GM23338 (cell line): ENCODE measurements around the gene GABRB3. TPM values are rescaled to one million over a fixed set of nuclear protein-coding genes. Genes with fewer than 3 reads are reported as not detected.
A peak's percentile ranks its signal among the peaks of the same experiment; 100 is the strongest.

Experiments
- ATAC-seq: fragments of 200-7000 bp; cut with Tn5 transposase; 3 replicates; pipeline ENCODE4 v1.9.1; 2020
- DNase-seq: peaks from one replicate; pipeline ENCODE4 v3.0.0-alpha.2; 2015; ENCODE audit warnings: low spot score
- H2AFZ ChIP-seq: fragments of 200-600 bp; sonication (generic); 2 replicates; pipeline ENCODE4 v1.8.0; 2016; ENCODE audit warnings: antibody characterized with exemption, mild to moderate bottlenecking, moderate library complexity
- H3F3A ChIP-seq: fragments of 200-600 bp; sonication (generic); replicated peaks from 2 replicates; pipeline ENCODE4 v1.8.0; 2017; ENCODE audit warnings: antibody characterized with exemption, mixed run types, low read depth
- H3K27ac ChIP-seq: fragments of 200-600 bp; sonication (generic); 2 replicates; pipeline ENCODE4 v1.6.1; 2016; ENCODE audit warnings: low read depth
- H3K27me3 ChIP-seq: fragments of 200-600 bp; sonication (generic); 2 replicates; pipeline ENCODE4 v1.8.0; 2016; ENCODE audit warnings: mild to moderate bottlenecking, mixed run types, moderate library complexity; ENCODE audit not compliant: insufficient read depth
- H3K36me3 ChIP-seq: fragments of 200-600 bp; sonication (generic); 2 replicates; pipeline ENCODE4 v1.8.0; 2016; ENCODE audit warnings: mild to moderate bottlenecking; ENCODE audit not compliant: insufficient read depth
- H3K4me1 ChIP-seq: fragments of 200-600 bp; sonication (generic); 2 replicates; pipeline ENCODE4 v1.8.0; 2016; ENCODE audit warnings: mild to moderate bottlenecking, moderate library complexity; ENCODE audit not compliant: insufficient read depth
- H3K4me2 ChIP-seq: fragments of 200-600 bp; sonication (generic); 2 replicates; pipeline ENCODE4 v1.7.1; 2017; ENCODE audit warnings: mixed run types
- H3K4me3 ChIP-seq: fragments of 200-600 bp; sonication (generic); 2 replicates; pipeline ENCODE4 v1.6.1; 2016; ENCODE audit warnings: mixed run types
- H3K79me2 ChIP-seq: fragments of 200-600 bp; sonication (generic); replicated peaks from 2 replicates; pipeline ENCODE4 v1.8.0; 2017; ENCODE audit warnings: mild to moderate bottlenecking; ENCODE audit not compliant: insufficient read depth
- H3K9me2 ChIP-seq: fragments of 200-600 bp; sonication (generic); 2 replicates; pipeline ENCODE4 v1.8.0; 2017; ENCODE audit not compliant: insufficient read depth
- H4K20me1 ChIP-seq: fragments of 200-600 bp; sonication (generic); replicated peaks from 2 replicates; pipeline ENCODE4 v1.8.0; 2017; ENCODE audit warnings: mild to moderate bottlenecking; ENCODE audit not compliant: insufficient read depth
- H3K27ac Mint-ChIP-seq: 2 replicates; pipeline ENCODE4 v1.8.0; 2020; ENCODE audit warnings: inconsistent platforms, mild to moderate bottlenecking, moderate library complexity, mixed read lengths
- H3K27me3 Mint-ChIP-seq: 3 replicates; pipeline ENCODE4 v1.8.0; 2022; ENCODE audit warnings: low read depth, mild to moderate bottlenecking, moderate library complexity, mixed read lengths, inconsistent platforms; ENCODE audit not compliant: insufficient read depth, poor library complexity
- H3K36me3 Mint-ChIP-seq: 3 replicates; pipeline ENCODE4 v1.8.0; 2021; ENCODE audit warnings: low read depth, mild to moderate bottlenecking, inconsistent platforms, moderate library complexity, mixed read lengths
- H3K4me1 Mint-ChIP-seq: 3 replicates; pipeline ENCODE4 v1.8.0; 2020; ENCODE audit warnings: mild to moderate bottlenecking, inconsistent platforms, mixed read lengths
- H3K4me3 Mint-ChIP-seq: 3 replicates; pipeline ENCODE4 v1.8.0; 2021; ENCODE audit warnings: moderate library complexity, mild to moderate bottlenecking, inconsistent platforms, mixed read lengths
- H3K9me3 Mint-ChIP-seq: 3 replicates; pipeline ENCODE4 v1.8.0; 2020; ENCODE audit warnings: moderate library complexity, mild to moderate bottlenecking, inconsistent platforms, mixed read lengths
- CREB1 ChIP-seq: fragments of 250-450 bp; sonication (Bioruptor Pico); IDR thresholded peaks from 2 replicates; pipeline ENCODE4 v1.5.0; 2020; ENCODE audit warnings: low read depth, mild to moderate bottlenecking, moderate library complexity
- EZH2 ChIP-seq: fragments of 200-600 bp; sonication (generic); IDR thresholded peaks from one replicate; pipeline ENCODE4 v1.8.0; 2017; ENCODE audit warnings: antibody characterized with exemption, mild to moderate bottlenecking, low read depth; ENCODE audit not compliant: unreplicated experiment
- JUNB ChIP-seq: IDR thresholded peaks from one replicate; pipeline ENCODE4 v1.6.1; 2016; ENCODE audit warnings: antibody characterized with exemption; ENCODE audit not compliant: unreplicated experiment
- POLR2AphosphoS5 ChIP-seq: IDR thresholded peaks from 2 replicates; pipeline ENCODE4 v1.6.1; 2016; ENCODE audit warnings: antibody characterized with exemption, low read depth
- REST ChIP-seq: IDR thresholded peaks from one replicate; pipeline ENCODE4 v1.6.1; 2018; ENCODE audit warnings: antibody characterized with exemption; ENCODE audit not compliant: unreplicated experiment
- STAT1 ChIP-seq: IDR thresholded peaks from one replicate; pipeline ENCODE4 v1.6.1; 2016; ENCODE audit warnings: antibody characterized with exemption; ENCODE audit not compliant: unreplicated experiment
- ZNF331 ChIP-seq: fragments of 250-450 bp; sonication (Bioruptor Pico); IDR thresholded peaks from 2 replicates; pipeline ENCODE4 v1.5.0; 2020; ENCODE audit warnings: low read depth, mild to moderate bottlenecking, moderate library complexity
- ZNF462 ChIP-seq: fragments of 250-450 bp; sonication (Bioruptor Pico); IDR thresholded peaks from 2 replicates; pipeline ENCODE4 v1.5.0; 2020; ENCODE audit warnings: mild to moderate bottlenecking, moderate library complexity
- polyA plus RNA-seq: library from polyadenylated mRNA; unstranded; fragments of >200 nt; fragmentation: Nextera tagmentation; extraction: Ambion mirVana; gene quantifications from 2 replicates; pipeline ENCODE4 v1.2.1, GENCODE V29; 2016
- total RNA-seq: library from RNA; depleted of rRNA; stranded (reverse); fragments of >200 nt; shearing (Covaris generic); gene quantifications from 2 replicates; pipeline ENCODE4 v1.2.3, GENCODE V29; 2014

The GABRB3 gene
- total and polyA plus RNA-seq, 2 experiments from 2014 or later = 56.5 to 131 TPM

- no peak overlapping the region for H3K4me3 Mint-ChIP-seq
- H3K9me2 ChIP-seq = no peaks in the 10 kb centered on the region
- ATAC-seq = peak; percentile 16; the same call in 1 of the 3 replicates
- H3K27ac ChIP-seq = no peak overlapping the region
- peaks cover 22% of the 10 kb centered on the region; the same call in 1 of the 2 replicates for H4K20me1 ChIP-seq
- H3K9me3 Mint-ChIP-seq = peaks cover 14% of the 10 kb centered on the region
- no peak for TF ChIP-seq JUNB
- peaks cover 64% of the 10 kb centered on the region for H3K4me1 Mint-ChIP-seq
- H3K79me2 ChIP-seq = peaks cover 94% of the 10 kb centered on the region
- no peak overlapping the region for H3K4me2 ChIP-seq
- H3K4me3 ChIP-seq = no peak overlapping the region
- no peak for DNase-seq
- no peaks in the 10 kb centered on the region for H3K27me3 ChIP-seq
- H3F3A ChIP-seq = 0 out of 2 replicates have a peak, but pooled peaks cover 2% of the 10 kb centered on the region
- no peak overlapping the region for H3K27ac Mint-ChIP-seq
- peaks cover 31% of the 10 kb centered on the region for H3K36me3 Mint-ChIP-seq
- H3K27me3 Mint-ChIP-seq = peaks cover 7% of the 10 kb centered on the region
- no peaks in the 10 kb centered on the region for H3K36me3 ChIP-seq
- H2AFZ ChIP-seq = no peak overlapping the region
- H3K4me1 ChIP-seq = peaks cover 51% of the 10 kb centered on the region
These were observed 33.9 kb downstream of the GABRB3 start for GRCh38 chr15:26738996-26739395.

DNA sequence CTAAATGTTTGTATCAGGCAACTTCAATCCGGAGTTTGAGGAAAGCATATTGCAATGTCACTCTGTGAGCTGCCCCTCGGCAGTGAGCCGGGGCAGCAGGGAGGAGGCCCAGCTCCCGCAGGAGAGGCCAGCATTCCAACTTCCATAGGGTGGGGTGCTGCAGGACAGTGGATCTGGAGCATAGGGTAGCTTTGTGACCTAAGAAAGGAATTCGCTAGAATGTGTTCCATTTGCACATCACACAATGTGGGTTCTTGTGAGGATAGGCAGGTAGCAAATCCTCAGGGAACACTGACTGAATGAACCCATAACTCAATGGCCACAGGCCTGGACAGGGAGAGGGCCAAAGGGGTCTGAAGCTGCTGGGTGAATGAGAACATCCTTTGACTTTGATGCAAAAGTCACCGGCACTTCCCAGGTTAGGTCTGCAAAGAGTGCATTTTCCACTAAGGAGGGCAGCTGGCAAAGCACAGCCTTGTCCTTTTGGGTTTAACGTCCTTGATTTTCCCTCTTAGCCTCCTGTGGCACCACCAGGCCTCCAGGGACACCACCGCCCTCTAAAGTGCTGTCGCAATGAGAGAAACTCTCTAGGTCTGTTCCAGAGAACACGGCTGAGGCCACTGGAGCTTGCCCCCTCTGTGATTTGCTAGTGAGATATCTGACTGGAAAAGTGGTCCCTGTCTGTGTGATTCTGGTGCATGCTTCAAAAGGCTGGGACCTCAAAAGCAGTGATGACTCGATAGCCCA is 36.2 kb downstream of the GABRB3 start:
- peaks cover 49% of the 10 kb centered on the region for H3K36me3 Mint-ChIP-seq
- peaks cover 14% of the 10 kb centered on the region; the same call in 1 of the 2 replicates for H4K20me1 ChIP-seq
- no peaks in the 10 kb centered on the region for H3K27me3 ChIP-seq
- TF ChIP-seq CREB1 (no peak), JUNB (no peak), STAT1 (no peak), ZNF462 (CRISPR knock-in tag) (no peak), EZH2 (no peak), REST (no peak), POLR2AphosphoS5 (no peak), ZNF331 (no peak)
- peaks cover 96% of the 10 kb centered on the region for H3K79me2 ChIP-seq
- peaks cover 33% of the 10 kb centered on the region for H3K9me3 Mint-ChIP-seq
- H3K4me2 ChIP-seq = peak overlapping the region; percentile 11; the same call in 1 of the 2 replicates
- ATAC-seq (peak; percentile 82), DNase-seq (peak; percentile 73)
- peaks cover 12% of the 10 kb centered on the region for H3K36me3 ChIP-seq
- H3K4me3 Mint-ChIP-seq = no peak overlapping the region; the same call in 2 of the 3 replicates
- H3K27me3 Mint-ChIP-seq = peaks cover 7% of the 10 kb centered on the region
- peak overlapping the region; percentile 86 for H3K27ac ChIP-seq
- H3K27ac Mint-ChIP-seq = peak overlapping the region; percentile 83
- 0 out of 2 replicates have a peak, but pooled peaks cover 5% of the 10 kb centered on the region for H3K9me2 ChIP-seq
- H3K4me3 ChIP-seq = no peak overlapping the region
- H2AFZ ChIP-seq = no peak overlapping the region
- H3K4me1 ChIP-seq = peaks cover 46% of the 10 kb centered on the region
- no peaks in the 10 kb centered on the region for H3F3A ChIP-seq
- H3K4me1 Mint-ChIP-seq = peaks cover 52% of the 10 kb centered on the region
